Astrocyte of the spinal cord (primary cell): ENCODE measurements around the gene LENG9.

ENCODE experiments used
- DNase-seq: peaks from one replicate; pipeline ENCODE4 v3.0.0; 2011; ENCODE audit warnings: low read depth, low spot score
- H3K4me3 ChIP-seq: 2 replicates; pipeline ENCODE4 v1.5.1; 2011; ENCODE audit warnings: low read depth, mild to moderate bottlenecking, low read length, moderate library complexity
- CTCF ChIP-seq: IDR thresholded peaks from 2 replicates; pipeline ENCODE4 v1.5.1; 2012; ENCODE audit warnings: low read depth, mild to moderate bottlenecking, low read length, inconsistent platforms
- in situ Hi-C: cut with HindIII; loops from 2 replicates; pipeline ENCODE4 v1.10.0; 2017; ENCODE audit warnings: low sequenced_read_pairs

LENG9 gene

GRCh38 chr19:54420068-54420382, 43.6 kb downstream of the LENG9 start:
- DNase-seq = no peak
- no peak for TF ChIP-seq CTCF
- in situ Hi-C loops = no loop called here
- H3K4me3 ChIP-seq = no peak overlapping the region

GRCh38 chr19:54418930-54419800, 44.4 kb downstream of the LENG9 start:
- TF ChIP-seq CTCF = no peak
- H3K4me3 ChIP-seq = no peak overlapping the region
- in situ Hi-C loops = no loop called here
- no peak for DNase-seq

GRCh38 chr19:54418030-54418929, 45.3 kb downstream of the LENG9 start:
- in situ Hi-C loops = no loop called here
- TF ChIP-seq CTCF = no peak
- DNase-seq = no peak
- H3K4me3 ChIP-seq = no peak overlapping the region

GRCh38 chr19:54416695-54417491, 46.7 kb downstream of the LENG9 start:
- no peak for TF ChIP-seq CTCF
- in situ Hi-C loops = no loop called here
- no peak overlapping the region for H3K4me3 ChIP-seq
- DNase-seq = no peak

- in situ Hi-C loops = no loop called here
- no peak overlapping the region for H3K4me3 ChIP-seq
- DNase-seq = no peak
- no peak for TF ChIP-seq CTCF
Observed at GRCh38 chr19:54415901-54416673, 47.5 kb downstream of the LENG9 start.
